ENCODE data around the gene AP1G2.

The AP1G2 gene

GRCh38 chr14:23604148-23604547 is 36.6 kb upstream of the AP1G2 start:
- DNase-seq (ENCODE audit: low read depth in 1 of 2, low spot score in 1 of 2): no peak

GRCh38 chr14:23603103-23603502 is 35.5 kb upstream of the AP1G2 start:
- no peak for DNase-seq (ENCODE audit: low read depth in 1 of 2, low spot score in 1 of 2)
- Histone ChIP-seq H3K27me3 (ENCODE audit: insufficient read depth, poor library complexity, severe bottlenecking) (no peaks in the 10 kb centered on the region), H3K4me3 (replicated peaks; ENCODE audit: insufficient read depth, low read length) (no peak overlapping the region), H3K27ac (replicated peaks) (no peak overlapping the region)
- TF ChIP-seq POLR2AphosphoS5 (IDR thresholded peaks at IDR 0.05; ENCODE audit: low read depth): no peak
- TF ChIP-seq GABPA (IDR thresholded peaks at IDR 0.05; ENCODE audit: low read depth): no peak
- no peak for TF ChIP-seq REST (IDR thresholded peaks at IDR 0.05; ENCODE audit: insufficient replicate concordance, low read depth)
- TF ChIP-seq CTCF (IDR thresholded peaks at IDR 0.05; ENCODE audit: insufficient read depth, low read length): no peak
- no peak for TF ChIP-seq SPI1 (IDR thresholded peaks at IDR 0.05; ENCODE audit: borderline replicate concordance, low read depth)

More at GRCh38 chr14:23604148-23604547, 36.6 kb upstream of the AP1G2 start:
- no peaks in the 10 kb centered on the region for H3K27me3 ChIP-seq (ENCODE audit: insufficient read depth, poor library complexity, severe bottlenecking)
- H3K4me3 ChIP-seq (replicated peaks; ENCODE audit: insufficient read depth, low read length): no peak overlapping the region
- no peak for TF ChIP-seq POLR2AphosphoS5 (IDR thresholded peaks at IDR 0.05; ENCODE audit: low read depth)
- no peak overlapping the region for H3K27ac ChIP-seq (replicated peaks)

- no peak for TF ChIP-seq CTCF (IDR thresholded peaks at IDR 0.05; ENCODE audit: insufficient read depth, low read length)
- no peak for TF ChIP-seq REST (IDR thresholded peaks at IDR 0.05; ENCODE audit: insufficient replicate concordance, low read depth)
- no peak for TF ChIP-seq SPI1 (IDR thresholded peaks at IDR 0.05; ENCODE audit: borderline replicate concordance, low read depth)
- TF ChIP-seq POLR2AphosphoS5 (IDR thresholded peaks at IDR 0.05; ENCODE audit: low read depth): no peak
- no peak for TF ChIP-seq GABPA (IDR thresholded peaks at IDR 0.05; ENCODE audit: low read depth)
- no peak for DNase-seq (ENCODE audit: low read depth in 1 of 2, low spot score in 1 of 2)
- H3K27me3 ChIP-seq (ENCODE audit: insufficient read depth, poor library complexity, severe bottlenecking): no peaks in the 10 kb centered on the region
- no peak overlapping the region for H3K4me3 ChIP-seq (replicated peaks; ENCODE audit: insufficient read depth, low read length)
- no peak overlapping the region for H3K27ac ChIP-seq (replicated peaks)
Observed at GRCh38 chr14:23602181-23603095, 34.8 kb upstream of the AP1G2 start.

GRCh38 chr14:23601845-23602180 is 34.2 kb upstream of the AP1G2 start:
- no peak overlapping the region for H3K4me3 ChIP-seq (replicated peaks; ENCODE audit: insufficient read depth, low read length)
- TF ChIP-seq REST (IDR thresholded peaks at IDR 0.05; ENCODE audit: insufficient replicate concordance, low read depth) (no peak), SPI1 (IDR thresholded peaks at IDR 0.05; ENCODE audit: borderline replicate concordance, low read depth) (no peak), CTCF (IDR thresholded peaks at IDR 0.05; ENCODE audit: insufficient read depth, low read length) (no peak), GABPA (IDR thresholded peaks at IDR 0.05; ENCODE audit: low read depth) (no peak), POLR2AphosphoS5 (IDR thresholded peaks at IDR 0.05; ENCODE audit: low read depth) (no peak)
- H3K27me3 ChIP-seq (ENCODE audit: insufficient read depth, poor library complexity, severe bottlenecking): no peaks in the 10 kb centered on the region
- no peak for DNase-seq (ENCODE audit: low read depth in 1 of 2, low spot score in 1 of 2)
- H3K27ac ChIP-seq (replicated peaks): no peak overlapping the region
